GM21515 (cell line): ENCODE data around the gene RNF113B.

Experiments used
- ATAC-seq: cut with Tn5 transposase; IDR thresholded peaks from one replicate; pipeline ENCODE4 v1.9.1; 2021; ENCODE audit not compliant: unreplicated experiment

The RNF113B gene

GRCh38 chr13:98176777-98177608 lies at the start of gene RNF113B:
TSS of gene RNF113B (minus strand) at chr13:98177269. CDS start at chr13:98177236, 33 bp downstream.
- no peak for ATAC-seq

GRCh38 chr13:98226496-98226895 lies 49.4 kb upstream of the RNF113B start:
- no peak for ATAC-seq

GRCh38 chr13:98225036-98225940 lies 48.2 kb upstream of the RNF113B start:
- ATAC-seq: no peak

DNA sequence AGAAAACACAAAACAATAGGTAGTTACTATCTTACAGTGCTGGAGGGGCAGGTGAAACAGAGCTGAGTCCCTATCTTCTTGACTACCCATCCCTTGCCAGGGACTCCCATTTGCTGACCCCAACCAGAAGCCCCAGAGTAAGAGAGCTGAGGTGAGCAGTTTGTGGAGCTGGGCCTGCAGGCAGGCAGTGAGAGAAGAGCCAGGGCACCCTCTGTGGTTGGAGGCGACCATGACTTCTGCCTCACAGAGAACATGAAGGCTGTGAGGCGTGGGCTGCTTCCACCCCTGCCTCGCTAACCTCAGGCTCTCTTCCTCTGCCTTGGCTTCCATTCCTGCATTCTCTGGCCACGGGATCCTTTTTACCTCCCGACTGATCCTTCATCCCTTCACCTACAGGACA lies 47.5 kb upstream of the RNF113B start:
- no peak for ATAC-seq

DNA sequence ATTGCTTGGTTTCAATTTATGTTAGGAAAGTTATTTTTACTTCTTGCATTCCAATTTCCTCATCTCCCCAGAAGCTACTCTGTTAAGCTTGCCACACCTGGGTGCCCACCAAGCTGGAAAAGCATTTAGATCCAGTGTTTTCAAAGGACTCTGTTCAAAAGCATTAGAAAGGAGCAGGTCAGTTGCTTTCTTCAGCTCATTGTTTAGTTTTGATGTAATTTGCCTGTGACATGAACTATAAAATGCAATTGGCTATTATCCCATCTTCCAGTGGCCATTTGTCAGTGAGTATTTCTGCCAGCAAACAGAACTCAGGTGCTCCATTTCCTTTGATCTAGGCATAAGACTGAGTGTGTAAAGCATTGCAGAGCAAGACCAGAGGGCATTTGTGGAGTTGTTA lies 46.7 kb upstream of the RNF113B start:
- no peak for ATAC-seq

DNA sequence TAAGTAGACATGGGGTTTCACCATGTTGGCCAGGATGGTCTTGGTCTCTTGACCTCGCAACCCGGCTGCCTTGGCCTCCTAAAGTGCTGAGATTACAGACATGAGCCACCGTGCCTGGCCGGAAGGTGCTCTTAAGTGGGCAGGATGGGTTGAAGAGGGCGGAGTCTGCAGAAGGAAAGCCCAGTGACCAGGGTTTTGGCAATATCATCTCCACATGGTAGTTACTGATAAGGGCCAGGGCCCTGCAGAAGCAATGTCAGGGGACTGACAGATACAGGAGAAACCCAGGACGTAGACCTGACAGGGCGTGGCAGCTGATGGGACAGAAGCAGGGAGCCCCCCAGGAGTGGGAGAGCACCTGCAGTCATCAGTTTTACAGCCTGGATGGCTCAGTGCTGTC lies 45.7 kb upstream of the RNF113B start:
- no peak for ATAC-seq

GRCh38 chr13:98222081-98222554 lies 45.0 kb upstream of the RNF113B start:
- ATAC-seq: no peak

- ATAC-seq: no peak
These were observed 44.2 kb upstream of the RNF113B start for GRCh38 chr13:98221234-98221633.

DNA sequence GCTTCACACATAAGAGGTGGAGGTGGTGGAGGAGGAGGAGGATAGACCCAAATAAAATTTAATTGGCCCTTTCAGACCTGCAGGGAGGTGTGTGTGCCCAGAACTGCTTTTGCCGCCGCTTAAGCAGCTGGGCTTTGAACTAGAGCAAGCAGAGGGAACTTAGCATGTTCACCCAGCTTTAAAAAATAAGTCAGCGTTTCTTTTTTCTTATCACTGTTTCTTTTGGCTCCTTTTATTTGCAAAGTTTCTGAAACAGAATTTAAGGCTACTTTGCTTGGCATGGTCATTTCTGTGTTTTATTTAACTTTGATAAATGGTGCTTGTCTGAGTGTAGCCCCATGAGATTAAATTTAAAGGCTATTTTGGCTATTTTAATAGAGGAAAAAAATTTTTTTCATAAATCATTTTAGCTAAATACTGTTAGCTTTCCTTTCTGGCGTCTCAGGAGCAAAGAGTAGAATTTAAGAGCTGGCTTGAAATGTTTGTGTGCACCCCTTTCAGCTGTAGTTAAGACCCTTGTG lies 43.3 kb upstream of the RNF113B start:
- ATAC-seq: no peak

GRCh38 chr13:98219685-98220084 lies 42.6 kb upstream of the RNF113B start:
- ATAC-seq: no peak

DNA sequence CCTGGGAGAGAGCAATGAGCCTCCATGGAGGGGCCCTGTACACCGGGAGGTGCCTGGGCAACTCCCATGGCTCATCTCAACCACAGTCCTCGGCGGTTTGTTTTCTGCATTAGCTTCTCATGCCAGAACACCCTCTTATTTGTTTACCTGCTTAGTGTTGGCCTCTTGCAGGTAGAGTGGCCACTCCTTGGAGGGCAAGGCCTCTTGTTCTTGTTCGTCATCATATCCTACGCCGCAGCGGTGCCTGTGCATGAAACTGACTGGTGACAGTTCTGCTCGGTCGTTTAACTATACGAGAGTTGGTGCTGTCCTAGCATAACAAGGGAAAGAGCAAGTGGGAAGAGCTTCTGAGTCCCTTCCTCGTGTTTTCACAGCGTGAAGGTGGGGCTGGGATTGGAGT lies 40.5 kb upstream of the RNF113B start:
- no peak for ATAC-seq

GRCh38 chr13:98216711-98217285 lies 39.7 kb upstream of the RNF113B start:
- ATAC-seq: no peak

- ATAC-seq: no peak
These were observed 39.1 kb upstream of the RNF113B start for GRCh38 chr13:98216135-98216565.

GRCh38 chr13:98215508-98215907 lies 38.4 kb upstream of the RNF113B start:
- no peak for ATAC-seq

GRCh38 chr13:98214707-98215106 lies 37.6 kb upstream of the RNF113B start:
- no peak for ATAC-seq

DNA sequence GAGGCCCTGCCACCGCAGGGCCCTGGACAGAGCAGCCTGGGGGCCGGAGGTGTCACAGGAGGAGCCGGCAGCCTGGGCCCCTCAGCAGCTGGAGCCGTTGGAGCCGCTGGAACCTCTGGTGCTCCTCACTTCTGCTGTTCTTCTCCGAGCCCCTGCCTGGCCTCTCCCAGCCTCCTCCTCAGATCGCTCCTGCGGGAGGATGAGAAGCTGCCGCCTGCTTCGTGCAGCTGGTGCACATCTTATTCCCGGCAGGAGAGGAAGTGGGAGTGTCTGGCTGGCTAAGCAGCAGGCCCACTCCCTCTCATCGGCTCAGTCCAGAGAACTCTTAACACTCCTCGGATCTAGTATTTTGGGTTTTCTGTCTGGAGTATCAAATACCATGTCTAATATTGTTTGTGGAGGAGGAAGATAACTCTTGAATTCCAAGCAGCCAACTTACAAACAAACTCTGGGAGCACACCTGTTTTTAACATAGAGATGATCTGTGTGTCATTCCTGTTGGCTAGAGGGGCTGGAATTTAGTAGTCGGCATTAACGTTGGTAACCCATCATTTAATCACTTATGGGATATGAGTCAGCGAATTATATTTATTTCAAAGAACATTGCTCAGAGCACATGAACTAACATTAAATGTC lies 37.1 kb upstream of the RNF113B start:
- no peak for ATAC-seq

GRCh38 chr13:98213354-98213753 lies 36.3 kb upstream of the RNF113B start:
- ATAC-seq: no peak

DNA sequence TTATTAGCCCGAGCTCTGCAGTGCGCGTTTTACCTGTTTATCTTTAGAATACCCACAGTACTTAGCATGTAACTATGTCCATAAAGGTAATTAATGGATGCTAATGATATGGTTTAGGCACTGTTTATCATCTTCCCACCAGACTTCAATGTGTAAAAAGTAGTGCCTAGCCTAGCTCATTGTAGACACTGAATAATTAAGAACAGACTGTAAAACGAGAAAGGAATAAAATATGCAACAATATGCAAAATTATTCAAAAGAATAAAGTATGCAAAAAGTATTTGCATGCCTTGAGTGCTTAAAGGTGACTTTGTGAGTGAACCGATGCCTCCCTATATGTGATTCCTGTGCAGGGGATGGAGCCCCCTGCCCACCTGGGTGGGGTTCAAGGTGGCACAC lies 35.7 kb upstream of the RNF113B start:
- no peak for ATAC-seq

DNA sequence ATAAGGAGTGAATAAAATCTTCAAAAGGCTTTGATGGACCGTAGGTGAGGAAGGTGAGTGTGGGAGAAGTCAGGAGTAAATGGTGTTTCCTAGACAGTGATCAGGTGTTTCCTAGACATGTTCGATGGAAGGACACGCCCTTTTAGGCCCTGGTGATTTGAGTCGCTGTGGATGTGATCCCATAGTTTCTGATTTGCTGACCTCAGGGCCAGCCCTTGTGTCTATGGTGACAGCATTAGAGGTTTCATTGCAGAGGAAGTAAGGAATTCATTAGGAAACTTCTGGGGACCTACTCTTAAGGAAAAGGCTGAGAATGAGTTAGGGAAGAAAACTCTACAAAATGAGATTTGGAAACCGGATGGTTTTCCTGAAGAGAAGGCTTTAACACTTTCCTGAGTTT lies 31.5 kb upstream of the RNF113B start:
- no peak for ATAC-seq

DNA sequence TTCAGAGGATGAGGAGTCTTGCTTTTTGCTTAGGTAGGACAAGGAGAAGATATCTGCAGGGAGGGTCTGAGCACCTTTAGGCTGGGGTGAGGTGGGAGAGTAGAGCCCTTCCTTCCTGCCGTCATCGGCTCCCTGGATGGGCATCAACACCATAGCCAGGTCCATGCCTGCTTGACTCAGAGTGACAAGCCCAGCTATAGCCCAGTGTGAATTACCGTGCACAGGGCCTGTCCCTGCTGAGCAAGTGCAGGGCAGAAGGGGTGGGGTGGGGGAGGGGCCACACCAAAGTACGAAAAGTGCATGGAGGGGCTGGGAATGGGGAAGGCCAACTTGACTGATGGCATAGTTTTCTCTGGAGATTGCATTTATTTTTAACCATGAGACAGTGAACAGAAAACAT lies 30.3 kb upstream of the RNF113B start:
- ATAC-seq: no peak

GRCh38 chr13:98206946-98207345 lies 29.9 kb upstream of the RNF113B start:
- no peak for ATAC-seq
